Stromal cell of bone marrow (primary cell): Measurements from ENCODE around the gene CP.
"Not testable (repeated sequence)": the region's sequence is repeated elsewhere in the genome, so short reads cannot be mapped to it uniquely, and the experiment has no call there.

Experiments used
- DNase-seq: peaks from one replicate; pipeline ENCODE4 v3.0.0-alpha.2; 2012; ENCODE audit warnings: low read depth

CP gene

GRCh38 chr3:149227591-149228268 is 6.1 kb upstream of the CP start:
- no peak for DNase-seq

DNA sequence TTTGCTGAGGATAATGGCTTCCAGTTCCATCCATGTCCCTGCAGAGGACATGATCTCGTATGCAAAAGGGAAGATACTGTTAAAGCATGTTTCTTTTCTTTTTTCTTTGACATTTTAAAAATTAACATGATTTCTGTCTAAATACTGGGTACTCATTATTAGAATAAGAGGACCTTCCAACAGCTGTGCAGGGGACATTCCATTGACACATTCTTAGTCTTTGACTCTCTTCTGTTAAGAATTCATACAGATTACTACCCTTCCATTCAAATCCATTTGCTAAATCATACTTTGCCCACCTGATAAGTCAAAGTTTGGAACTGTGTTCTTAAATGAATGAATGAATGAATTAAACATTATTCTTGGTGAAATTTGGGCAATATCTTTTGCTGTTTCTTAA is 5.1 kb upstream of the CP start:
- no peak for DNase-seq

GRCh38 chr3:149224736-149225594 is 3.3 kb upstream of the CP start:
- DNase-seq: no peak

- no peak for DNase-seq
These were observed 1.8 kb upstream of the CP start for GRCh38 chr3:149223461-149223820.

DNA sequence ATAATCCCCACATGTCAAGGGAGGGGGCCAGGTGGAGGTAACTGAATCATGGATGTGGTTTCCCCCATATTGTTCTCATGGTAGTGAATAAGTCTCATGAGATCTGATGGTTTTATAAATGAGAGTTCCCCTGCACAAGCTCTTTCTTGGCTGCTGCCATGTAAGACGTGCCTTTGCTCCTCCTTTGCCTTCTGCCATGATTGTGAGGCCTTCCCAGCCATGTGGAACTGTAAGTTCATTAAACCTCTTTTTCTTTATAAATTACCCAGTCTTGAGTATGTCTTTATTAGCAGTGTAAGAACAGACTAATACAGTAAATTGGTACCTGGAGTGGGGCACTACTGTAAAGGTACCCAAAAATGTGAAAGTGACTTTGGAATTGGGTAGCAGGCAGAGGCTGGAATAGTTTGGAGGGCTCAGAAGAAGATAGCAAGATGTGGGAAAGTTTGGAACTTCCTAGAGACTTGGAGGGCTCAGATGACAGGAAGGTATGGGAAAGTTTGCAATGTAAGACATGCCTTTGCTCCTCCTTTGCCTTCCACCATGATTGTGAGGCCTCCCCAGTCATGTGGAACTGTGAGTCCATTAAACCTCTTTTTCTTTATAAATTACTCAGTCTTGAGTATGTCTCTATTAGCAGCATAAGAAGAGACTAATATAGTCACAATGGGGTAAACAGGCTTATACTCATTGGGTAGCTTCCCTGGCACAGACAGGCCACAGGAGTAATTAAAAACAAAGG is 2.1 kb downstream of the CP start:
- not testable (repeated sequence) for DNase-seq

DNA sequence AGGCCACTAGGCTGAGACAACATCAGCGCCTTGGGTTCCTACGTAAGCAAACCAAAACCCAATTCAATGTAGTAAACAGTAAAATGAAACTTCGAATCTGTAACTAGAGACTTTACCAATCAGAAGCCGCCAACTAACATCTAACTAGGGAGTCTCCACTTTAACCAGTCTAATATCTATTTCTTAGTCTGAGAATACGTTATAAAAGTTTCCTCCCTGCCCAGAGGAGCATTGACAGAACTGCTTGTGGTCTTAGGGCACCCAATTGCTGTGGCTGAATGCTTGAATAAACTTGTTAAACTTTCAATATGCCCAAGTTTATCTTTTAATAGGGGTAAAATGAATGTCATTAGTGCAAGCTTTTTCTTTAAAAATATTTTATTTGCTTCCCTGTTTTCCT is 4.3 kb downstream of the CP start:
- DNase-seq: no peak

GRCh38 chr3:149216193-149216869 is 5.3 kb downstream of the CP start:
- no peak for DNase-seq

DNA sequence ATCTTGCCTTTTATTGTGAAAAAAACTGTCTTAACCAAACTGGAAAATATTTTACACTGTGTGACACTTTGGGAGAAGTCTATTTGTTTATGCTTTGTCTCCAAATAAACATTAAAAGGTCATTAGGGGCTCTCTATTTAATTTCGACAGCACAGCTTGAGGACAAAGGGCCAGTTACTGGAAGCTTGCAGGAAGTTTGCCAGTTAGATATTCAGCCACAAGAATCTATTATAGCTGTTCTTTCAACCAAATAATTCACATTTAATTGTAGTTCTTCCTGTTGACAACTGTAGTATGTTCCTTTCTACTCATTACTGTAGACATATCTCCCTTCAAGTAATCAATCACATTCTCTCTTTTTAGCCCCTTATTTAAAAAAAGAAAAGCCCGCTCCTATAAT is 6.1 kb downstream of the CP start:
- no peak for DNase-seq

DNA sequence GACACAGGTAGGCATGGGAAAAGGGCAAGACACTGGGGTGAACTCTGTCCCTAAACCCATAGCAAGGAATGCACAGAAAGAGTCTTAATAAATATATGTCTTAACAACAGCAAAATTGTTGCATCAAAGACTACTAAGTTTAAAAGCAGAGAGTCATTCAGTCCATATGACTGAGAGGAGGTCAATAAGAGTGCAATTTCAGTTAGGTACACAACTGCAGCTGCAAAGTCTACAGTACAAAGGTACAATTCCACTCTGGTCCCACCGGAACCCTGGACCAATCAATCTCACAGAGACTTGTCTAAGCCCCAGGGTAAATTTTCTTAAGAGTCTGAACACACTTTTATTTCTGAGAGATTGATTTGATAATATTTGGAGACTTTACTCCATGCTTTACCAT is 6.9 kb downstream of the CP start:
- DNase-seq: no peak

- DNase-seq: no peak
These were observed 9.2 kb downstream of the CP start for GRCh38 chr3:149212386-149212785.

GRCh38 chr3:149209431-149209830 is 12.2 kb downstream of the CP start:
- DNase-seq: no peak

DNA sequence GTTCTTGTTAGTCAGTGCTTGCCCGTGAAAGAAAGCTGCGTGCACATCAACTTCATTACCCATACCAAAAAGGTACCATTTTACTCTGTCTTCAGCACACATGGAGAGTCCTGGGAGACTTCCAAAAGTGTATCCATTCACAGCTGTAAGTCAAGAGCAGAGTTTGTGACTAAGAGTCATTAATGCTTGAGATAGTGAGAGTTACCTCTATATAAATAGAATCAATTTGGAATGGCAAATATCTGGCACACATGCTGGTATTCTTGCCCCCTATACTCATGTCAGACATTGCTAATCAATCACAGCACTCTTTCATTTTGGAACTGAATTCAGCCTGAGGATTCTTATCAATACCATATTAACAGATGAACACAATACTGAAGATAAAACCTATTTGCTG is 14.2 kb downstream of the CP start:
- DNase-seq: no peak

- no peak for DNase-seq
These were observed 17.1 kb downstream of the CP start for GRCh38 chr3:149204390-149204991.

- no peak for DNase-seq
These were observed 17.9 kb downstream of the CP start for GRCh38 chr3:149203758-149204157.

DNA sequence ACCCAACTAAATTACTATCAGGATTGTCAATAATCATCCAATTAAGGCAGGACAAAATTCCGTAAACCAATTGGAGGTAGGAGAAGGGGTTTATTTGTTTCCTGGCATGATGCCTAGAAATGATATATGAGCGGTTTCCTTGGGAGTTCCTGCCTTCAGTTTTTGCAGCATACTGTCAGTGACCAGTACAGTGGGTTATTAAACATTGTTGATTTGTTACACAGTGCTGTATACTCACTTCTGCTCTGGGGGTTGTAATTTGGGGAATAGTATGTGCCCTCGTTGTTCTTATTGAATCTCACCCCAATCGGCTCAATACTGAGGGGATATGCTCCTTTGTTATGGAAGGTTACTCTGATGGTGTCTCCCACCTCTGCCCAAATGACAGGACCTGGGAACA is 22.2 kb downstream of the CP start:
- no peak for DNase-seq

- DNase-seq: no peak
These were observed 23.0 kb downstream of the CP start for GRCh38 chr3:149198611-149199010.

- no peak for DNase-seq
These were observed 24.0 kb downstream of the CP start for GRCh38 chr3:149197669-149198068.

GRCh38 chr3:149196805-149197592 is 24.6 kb downstream of the CP start:
- DNase-seq: not testable (repeated sequence)

- DNase-seq: no peak
These were observed 26.4 kb downstream of the CP start for GRCh38 chr3:149195221-149195620.

GRCh38 chr3:149188494-149188893 is 33.1 kb downstream of the CP start:
- peak; percentile 14 for DNase-seq

DNA sequence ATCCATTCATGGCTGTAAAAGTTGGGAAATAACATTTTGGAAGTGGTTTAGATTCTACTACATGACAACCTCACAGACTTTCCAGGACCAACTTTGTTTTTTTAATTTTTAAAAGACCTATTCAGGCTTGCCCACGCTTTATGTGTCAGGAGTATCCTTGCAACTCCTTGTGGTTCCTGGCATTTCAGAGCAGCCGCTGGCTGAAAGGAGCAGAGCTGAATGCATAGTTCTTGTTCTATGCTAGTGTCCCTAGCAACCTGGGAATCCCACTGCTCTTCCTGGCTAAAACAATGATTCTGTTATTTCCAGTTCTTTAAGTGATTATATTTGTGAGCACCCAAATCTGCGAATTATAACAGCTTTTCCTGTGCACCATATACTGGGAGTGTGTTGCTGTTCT is 34.9 kb downstream of the CP start:
- no peak for DNase-seq
